ENCODE data around the gene RBFA.
"Not testable (repeated sequence)": the region's sequence is repeated elsewhere in the genome, so short reads cannot be mapped to it uniquely, and the experiment has no call there.

Gene RBFA

GRCh38 chr18:80034068-80034851 is at the start of gene RBFA:
RBFA (plus strand) TSS chr18:80034434; CDS start chr18:80034496, 62 bp downstream.
- DNase-seq (ENCODE audit: low spot score), result peak; percentile 95

GRCh38 chr18:79985172-79985571 is 49.1 kb upstream of the RBFA start:
- DNase-seq (ENCODE audit: low spot score), result no peak

GRCh38 chr18:79986726-79987125 is 47.5 kb upstream of the RBFA start:
- no peak for DNase-seq (ENCODE audit: low spot score)

GRCh38 chr18:79987566-79987965 is 46.7 kb upstream of the RBFA start:
- peak; percentile 9 for DNase-seq (ENCODE audit: low spot score)

GRCh38 chr18:79988071-79988450 is 46.2 kb upstream of the RBFA start:
- peak; percentile 49 for DNase-seq (ENCODE audit: low spot score)

GRCh38 chr18:79988451-79989194 is 45.6 kb upstream of the RBFA start, which contains the start of gene TXNL4A:
TXNL4A (minus strand) TSS chr18:79988563; CDS start chr18:79988392, 171 bp downstream.
- peak; percentile 85 for DNase-seq (ENCODE audit: low spot score)

GRCh38 chr18:79989195-79989497 is 45.1 kb upstream of the RBFA start:
- no peak for DNase-seq (ENCODE audit: low spot score)

GRCh38 chr18:79991494-79991893 is 42.7 kb upstream of the RBFA start:
- no peak for DNase-seq (ENCODE audit: low spot score)

- not testable (repeated sequence) for DNase-seq (ENCODE audit: low spot score)
Measured at GRCh38 chr18:79999701-80000100, 34.5 kb upstream of the RBFA start.

GRCh38 chr18:80000877-80001276 is 33.4 kb upstream of the RBFA start:
- DNase-seq (ENCODE audit: low spot score), result no peak

GRCh38 chr18:80002468-80002867 is 31.8 kb upstream of the RBFA start:
- no peak for DNase-seq (ENCODE audit: low spot score)

- no peak for DNase-seq (ENCODE audit: low spot score)
Measured at GRCh38 chr18:80004600-80005342, 29.5 kb upstream of the RBFA start.

GRCh38 chr18:80006724-80007123 is 27.5 kb upstream of the RBFA start:
- DNase-seq (ENCODE audit: low spot score), result no peak

GRCh38 chr18:80009661-80010550 is 24.3 kb upstream of the RBFA start:
- peak; percentile 68 for DNase-seq (ENCODE audit: low spot score)

GRCh38 chr18:80010551-80010906 is 23.7 kb upstream of the RBFA start:
- DNase-seq (ENCODE audit: low spot score), result no peak

GRCh38 chr18:80011496-80012137 is 22.6 kb upstream of the RBFA start:
- not testable (repeated sequence) for DNase-seq (ENCODE audit: low spot score)

- no peak for DNase-seq (ENCODE audit: low spot score)
Measured at GRCh38 chr18:80012714-80013113, 21.5 kb upstream of the RBFA start.

GRCh38 chr18:80022613-80023012 is 11.6 kb upstream of the RBFA start:
- no peak for DNase-seq (ENCODE audit: low spot score)

- DNase-seq (ENCODE audit: low spot score), result no peak
Measured at GRCh38 chr18:80023173-80023572, 11.1 kb upstream of the RBFA start.

GRCh38 chr18:80026363-80026762 is 7.9 kb upstream of the RBFA start:
- DNase-seq (ENCODE audit: low spot score), result no peak

- not testable (repeated sequence) for DNase-seq (ENCODE audit: low spot score)
Measured at GRCh38 chr18:80027719-80028118, 6.5 kb upstream of the RBFA start.
